NCI-H187 (cell line): ENCODE data around the gene ZNF839.
A peak's percentile ranks its signal among the peaks of the same experiment; 100 is the strongest.
"Not testable (repeated sequence)": the region's sequence is repeated elsewhere in the genome, so short reads cannot be mapped to it uniquely, and the experiment has no call there.

Experiments used
- DNase-seq, 2 experiments: peaks; one replicate each; lab custom pipeline; 2025; lab: John Stamatoyannopoulos, UW

ZNF839 gene

DNA sequence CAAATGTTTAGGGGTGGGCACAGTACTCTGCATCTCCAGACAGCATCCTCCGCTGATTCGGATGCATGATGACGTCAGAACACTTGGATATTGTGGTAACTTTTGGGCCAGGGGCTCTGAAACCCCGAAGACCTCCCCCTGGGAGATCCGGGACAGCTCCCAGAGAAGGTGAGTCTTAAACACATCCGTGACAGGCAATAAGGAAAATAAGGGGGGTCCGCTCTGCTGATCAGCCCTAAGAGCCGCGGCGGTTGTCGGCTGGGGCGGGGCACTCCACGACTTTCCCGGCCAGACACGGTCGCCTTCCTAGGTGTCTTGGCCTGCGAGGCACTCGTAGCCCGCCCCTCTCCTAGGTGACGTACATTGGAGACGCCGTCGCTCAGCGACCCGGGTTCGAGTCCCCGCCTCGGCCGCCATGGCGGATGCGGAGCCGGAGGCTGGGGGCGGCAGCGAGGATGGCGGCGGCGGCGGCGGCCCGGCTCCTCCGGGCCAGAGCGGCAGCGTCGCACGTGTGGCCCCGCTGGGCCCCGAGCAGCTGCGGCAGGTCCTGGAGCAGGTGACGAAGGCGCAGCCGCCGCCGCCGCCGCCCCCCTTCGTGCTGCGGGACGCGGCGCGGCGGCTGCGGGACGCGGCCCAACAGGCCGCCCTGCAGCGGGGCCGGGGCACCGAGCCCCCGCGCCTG, at the start of gene ZNF839:
TSS of gene ZNF839 (plus strand) at position 396 of the 682 bp plus-strand sequence. CDS start at position 416, 20 bp downstream.
- peak; percentile 84 to 87 for DNase-seq

DNA sequence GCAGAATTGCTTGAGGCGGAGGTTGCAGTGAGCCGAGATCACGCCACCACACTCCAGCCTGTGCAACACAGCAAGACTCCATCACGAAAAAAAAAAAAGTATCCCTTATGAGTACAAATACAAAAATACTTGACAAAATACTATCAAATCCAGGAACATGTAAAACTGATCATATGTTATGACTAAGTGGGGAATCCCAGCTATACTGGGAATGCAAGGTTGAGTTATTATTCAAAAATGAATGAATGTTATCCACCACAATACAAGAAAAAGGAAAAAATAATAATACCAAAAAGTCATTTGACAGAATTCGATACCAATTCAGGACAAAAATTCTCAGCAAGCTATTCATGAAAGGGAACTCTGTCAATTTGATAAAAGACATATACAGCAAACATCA, 47.2 kb upstream of the ZNF839 start:
- no peak for DNase-seq

DNA sequence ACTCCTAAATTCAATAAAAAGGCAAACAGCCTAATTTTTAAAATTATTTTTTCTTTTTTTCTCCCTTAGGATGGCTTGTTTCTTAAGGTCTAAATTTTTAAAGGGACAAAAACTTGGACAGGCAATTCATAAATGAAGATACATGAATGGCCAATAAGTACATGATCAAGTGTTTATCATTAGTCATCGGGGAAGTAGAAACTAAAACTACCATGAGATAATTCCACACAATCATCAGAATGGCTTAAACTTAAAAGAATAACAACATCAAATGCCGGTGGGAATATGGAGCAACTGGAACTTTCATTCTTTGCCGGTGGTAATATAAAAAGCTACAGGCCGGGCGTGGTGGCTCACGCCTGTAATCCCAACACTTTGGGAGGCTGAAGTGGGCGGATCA, 43.7 kb upstream of the ZNF839 start:
- no peak for DNase-seq

DNA sequence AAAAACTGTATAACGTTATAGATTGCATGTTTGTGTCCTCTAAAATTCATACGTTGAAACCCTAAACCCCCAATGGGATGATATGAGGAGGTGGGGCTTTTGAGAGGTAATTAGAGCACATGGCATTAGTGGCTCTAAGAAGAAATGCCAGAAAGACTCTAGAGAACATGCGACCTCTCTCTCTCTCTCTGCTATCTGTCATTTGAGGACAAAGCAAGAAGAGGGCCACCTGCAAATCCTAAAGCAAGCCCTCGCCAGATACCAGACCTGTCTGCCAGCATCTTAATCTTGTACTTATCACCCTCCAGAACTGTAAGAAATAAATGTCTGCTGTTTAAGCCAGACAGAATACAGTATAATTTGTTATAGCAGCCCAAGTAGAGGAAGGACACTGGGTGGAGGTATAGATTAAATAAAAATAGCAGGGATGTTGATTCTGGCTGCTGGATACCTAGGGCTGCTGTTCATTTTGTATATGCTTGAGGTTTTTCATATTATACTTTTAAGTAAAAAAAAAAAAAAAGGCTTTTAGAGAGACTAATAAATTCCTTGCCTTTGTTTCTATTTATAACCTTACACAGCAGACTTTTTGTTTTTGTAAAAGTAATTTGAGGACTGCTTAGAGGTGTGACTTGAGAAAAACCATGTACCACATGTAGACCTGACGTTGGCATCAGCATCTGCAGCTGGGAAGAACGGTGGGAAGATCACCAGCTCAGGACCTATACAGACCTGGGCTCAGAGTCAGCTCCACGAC, 41.5 kb upstream of the ZNF839 start:
- peak; percentile 26 to 45 for DNase-seq

DNA sequence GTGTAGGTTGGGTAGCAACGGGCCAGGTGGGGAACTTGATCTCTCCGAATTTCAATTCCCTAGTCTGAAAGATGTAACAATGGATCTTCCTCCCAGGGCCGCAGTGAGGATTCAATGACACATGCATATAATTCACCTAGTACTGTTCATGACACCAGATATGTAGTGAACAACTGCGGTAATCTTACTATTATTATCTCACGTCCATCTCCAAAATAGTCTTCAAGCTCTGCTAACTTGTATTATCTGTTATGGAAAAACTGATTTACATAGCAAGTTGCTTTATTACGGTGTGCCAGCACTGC, 41.0 kb upstream of the ZNF839 start:
- no peak for DNase-seq

DNA sequence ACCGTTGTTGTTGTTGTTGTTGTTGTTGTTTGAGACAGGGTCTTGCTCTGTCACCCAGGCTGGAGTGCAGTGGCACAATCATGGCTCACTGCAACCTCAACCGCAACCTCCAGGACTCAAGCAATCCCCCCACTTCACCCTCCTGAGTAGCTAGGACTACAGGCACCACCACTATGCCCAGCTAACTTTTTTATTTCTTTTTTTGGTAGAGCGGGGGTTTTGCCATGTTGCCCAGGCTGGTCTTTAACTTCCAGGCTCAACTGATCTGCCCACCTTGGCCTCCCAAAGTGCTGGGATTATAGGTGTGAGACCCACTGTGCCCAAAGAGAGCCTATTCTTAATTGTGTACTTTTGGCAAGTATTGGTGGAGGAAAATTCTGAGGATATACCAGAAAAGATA, 40.3 kb upstream of the ZNF839 start:
- no peak for DNase-seq

DNA sequence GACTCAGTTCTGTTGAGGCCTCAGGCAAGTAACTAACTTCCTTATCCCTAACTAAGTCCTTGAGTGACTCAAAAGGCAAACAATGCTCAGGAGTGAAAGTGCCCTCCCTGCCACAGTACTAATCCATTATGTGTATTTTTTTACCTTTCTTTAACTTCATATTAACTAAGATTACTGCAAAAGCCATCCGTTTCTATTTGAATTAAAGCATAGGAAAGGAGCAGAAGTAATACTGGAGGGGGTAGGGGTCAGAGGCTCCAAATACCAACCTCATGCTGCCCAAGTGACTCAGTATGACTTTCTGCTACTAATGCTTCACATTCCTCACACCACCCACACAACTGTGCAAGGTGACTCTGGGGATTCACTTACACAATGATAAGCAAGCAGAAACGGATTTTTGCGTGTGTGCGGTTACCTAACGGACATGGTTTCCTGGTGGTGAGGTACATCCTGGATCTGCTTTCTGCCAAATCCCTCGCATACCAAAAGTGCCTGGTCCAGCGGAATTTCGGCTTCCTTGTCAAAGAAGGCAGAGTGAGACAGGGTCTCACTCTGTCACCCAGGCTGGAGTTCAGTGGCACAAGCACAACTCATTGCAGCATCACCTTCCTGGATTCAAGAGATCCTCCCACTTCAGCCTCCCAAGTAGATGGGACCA, 39.7 kb upstream of the ZNF839 start:
- no peak for DNase-seq

DNA sequence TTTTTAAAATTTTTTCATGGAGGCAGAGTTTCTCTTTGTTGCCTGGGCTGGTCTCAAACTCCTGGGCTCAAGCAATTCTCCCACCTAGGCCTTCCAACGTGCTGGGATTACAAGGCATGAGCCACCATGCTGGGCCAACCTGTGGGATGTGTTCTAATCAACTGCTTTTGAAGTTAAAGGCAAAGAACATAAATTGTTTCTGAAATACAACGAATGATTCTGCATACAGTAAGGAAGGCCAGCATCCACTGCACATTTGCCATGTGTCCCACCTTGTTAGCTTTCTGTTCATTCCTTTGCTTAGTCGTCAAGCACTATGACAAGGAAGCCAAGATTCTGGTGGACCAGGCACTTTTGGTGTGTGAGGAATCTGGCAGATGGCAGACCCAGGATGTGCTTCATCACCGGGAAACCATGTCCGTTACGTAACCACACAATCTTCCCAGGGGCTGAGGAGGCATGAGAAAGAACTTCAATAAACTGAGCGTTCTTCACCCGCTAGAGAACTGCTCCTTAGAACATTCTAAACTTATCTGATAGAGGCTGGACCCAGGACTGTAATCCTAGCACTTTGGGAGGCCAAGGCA, 39.1 kb upstream of the ZNF839 start:
- DNase-seq = no peak

DNA sequence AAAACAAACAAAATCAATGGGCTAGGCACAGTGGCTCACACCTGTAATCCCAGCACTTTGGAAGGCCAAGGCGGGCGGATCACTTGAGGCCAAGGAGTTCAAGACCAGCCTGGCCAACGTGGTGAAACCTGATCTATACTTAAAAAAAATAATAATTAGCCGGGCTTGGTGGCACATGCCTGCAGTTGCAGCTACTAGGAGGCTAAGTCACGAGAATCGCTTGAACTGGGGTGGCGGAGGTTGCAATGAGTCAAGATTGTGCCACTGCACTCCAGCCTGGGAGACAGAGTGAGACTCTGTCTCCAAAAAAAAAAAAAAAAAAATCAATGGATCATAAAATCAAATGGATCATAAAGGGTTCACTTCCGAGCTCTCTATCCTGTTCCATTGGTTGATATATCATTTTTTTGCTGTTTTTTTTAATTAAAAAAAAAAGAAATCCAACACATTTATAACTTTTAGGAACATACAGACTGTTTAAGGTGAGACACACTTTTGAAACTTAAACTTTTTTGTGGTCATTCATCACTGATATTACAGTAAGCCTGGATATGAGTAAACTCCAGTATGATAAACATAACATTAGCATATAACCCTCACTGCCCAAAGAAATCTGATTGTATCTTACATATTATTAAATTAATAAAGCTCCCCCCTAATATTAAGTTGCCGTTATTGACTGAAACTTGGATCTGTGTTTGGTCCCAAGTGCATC, 36.6 kb upstream of the ZNF839 start:
- DNase-seq = no peak

DNA sequence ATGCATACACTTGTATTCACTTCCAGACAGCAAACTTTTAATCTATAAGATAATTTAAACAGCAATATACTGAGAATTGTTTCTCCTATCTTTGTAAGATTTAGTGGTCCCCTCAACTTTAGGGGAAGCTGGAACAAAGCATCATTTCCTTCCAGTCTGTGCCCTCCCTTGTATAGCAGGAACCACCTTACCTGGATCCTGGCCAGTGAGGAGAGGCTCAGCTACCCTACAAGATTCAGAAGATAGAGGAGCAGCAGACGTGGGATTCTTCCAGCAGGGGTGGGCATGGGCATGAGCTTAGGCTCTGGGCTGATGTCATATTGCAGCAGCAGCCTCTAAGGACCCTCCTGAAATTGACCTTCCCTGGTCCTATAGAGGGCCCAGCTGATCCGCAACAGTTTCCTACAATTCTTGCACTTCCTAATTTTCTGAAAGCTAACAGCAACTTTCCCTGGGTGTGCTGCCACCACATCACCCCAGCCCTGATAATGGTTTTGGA, 35.9 kb upstream of the ZNF839 start:
- DNase-seq = no peak

DNA sequence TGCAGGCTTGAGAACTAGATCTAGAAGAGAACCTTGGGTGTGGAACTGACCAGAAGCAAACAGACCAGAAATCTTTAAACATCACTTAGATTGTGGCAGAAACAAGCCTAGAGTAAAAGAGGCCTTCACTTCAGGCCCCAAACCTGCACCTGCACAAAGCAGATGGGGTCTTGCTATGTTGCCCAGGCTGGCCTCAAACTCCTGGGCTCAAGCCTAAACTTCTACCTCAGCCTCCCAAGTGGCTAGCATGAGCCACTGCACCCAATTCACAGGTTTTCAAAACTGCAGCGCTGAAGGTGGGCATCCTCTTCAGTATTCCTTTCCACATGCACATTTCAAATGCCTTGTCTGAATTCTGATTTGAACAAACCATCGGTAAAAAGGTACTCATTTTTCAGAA, 34.4 kb upstream of the ZNF839 start:
- DNase-seq = no peak

DNA sequence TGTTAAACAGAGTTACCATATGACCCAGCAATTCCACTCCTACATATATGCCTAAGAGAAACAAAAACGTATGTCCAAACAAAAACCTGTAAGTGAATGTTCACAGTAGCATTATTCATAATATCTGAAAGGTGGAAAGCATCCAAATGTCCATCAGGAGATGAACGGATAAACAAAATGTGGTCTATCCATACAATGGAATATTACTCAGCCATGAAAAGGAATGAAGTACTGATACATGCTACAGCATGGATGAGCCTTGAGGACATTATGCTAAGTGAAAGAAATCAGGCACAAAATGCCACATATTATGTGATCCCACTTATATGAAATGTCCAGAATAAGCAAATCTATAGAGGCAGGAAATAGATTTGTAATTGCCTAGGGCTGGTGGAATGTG, 31.4 kb upstream of the ZNF839 start:
- DNase-seq = no peak

DNA sequence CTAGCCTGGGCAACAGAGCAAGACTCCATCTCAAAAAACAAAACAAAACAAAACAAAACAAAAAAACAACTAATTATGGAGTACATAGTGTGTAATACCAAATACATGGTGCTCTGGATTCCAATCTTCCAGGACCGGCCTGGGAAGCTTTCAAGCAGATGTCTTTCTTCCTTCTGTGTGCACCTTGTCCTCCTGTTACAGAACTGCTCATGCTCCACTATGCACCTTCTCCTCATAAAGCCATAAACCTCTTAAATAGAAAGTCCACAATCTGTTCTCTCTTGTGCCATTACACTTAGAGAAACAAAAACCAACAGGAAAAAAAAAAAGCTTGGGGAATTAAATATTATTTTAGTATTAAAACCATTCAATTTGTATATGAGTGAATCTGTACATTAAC, 27.1 kb upstream of the ZNF839 start:
- DNase-seq = no peak

DNA sequence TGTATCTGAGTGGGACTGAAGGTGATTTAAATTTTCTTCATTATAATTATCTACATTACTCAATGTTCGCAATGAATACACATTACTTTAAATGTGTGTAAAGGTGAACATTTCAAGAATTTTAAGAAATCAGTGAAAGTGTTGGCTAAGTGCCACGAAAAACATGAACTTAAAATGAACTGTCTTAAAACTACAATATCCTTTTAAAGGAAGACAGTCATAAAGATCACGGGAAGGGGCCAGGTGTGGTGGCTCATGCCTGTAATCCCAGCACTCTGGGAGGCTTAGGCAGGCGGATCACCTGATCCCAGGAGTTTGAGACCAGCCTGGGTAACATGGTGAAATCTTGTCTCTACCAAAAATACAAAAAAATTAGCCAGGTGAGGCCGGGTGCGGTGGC, 25.8 kb upstream of the ZNF839 start:
- DNase-seq = no peak

DNA sequence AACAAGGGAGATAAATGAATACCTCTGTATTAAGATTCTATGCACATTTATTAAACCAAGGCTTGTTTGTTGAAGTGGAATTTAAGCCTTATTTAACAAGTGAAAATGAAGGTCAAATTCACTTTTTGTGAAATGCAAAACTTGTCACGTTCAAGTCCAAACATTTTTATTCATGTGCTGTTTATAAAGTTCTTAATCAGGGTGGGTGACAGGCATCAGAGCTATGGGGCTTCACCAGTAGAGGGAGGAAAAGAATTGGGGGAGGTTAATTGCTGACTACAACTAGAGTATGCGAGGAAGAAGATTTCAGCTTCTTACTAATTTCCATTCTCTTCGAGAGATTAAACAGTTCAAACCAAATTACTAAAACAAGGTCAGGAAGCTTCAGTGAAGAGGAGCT, 24.3 kb upstream of the ZNF839 start:
- DNase-seq = no peak

DNA sequence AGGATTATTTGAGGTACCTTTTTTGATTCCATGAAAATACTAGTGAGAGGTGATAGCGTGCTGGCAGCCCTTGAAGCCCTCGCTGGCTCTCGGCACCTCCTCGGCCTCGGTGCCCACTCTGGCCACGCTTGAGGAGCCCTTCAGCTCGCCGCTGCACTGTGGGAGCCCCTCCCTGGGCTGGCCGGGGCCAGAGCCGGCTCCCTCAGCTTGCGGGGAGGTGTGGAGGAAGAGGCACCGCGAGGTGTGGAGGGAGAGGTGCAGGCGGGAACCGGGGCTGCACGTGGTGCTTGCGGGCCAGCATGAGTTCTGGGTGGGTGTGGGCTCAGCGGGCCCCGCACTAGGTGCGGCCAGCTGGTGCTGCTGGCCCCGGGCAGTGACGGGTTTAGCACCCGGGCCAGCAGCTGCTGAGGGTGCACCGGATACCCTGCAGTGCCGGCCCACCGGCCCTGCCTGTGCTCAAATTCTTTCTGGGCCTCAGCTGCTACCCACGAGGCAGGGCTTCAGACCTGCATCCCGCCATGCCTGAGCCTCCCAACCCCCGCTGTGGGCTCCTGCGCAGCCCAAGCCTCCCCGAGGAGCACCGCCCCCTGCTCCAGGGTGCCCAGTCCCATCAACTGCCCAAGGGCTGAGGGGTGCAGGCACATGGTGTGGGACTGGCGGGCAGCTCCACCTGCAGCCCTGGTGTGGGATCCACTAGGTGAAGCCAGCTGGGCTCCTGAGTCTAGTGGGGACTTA, 21.9 kb upstream of the ZNF839 start:
- no peak for DNase-seq

DNA sequence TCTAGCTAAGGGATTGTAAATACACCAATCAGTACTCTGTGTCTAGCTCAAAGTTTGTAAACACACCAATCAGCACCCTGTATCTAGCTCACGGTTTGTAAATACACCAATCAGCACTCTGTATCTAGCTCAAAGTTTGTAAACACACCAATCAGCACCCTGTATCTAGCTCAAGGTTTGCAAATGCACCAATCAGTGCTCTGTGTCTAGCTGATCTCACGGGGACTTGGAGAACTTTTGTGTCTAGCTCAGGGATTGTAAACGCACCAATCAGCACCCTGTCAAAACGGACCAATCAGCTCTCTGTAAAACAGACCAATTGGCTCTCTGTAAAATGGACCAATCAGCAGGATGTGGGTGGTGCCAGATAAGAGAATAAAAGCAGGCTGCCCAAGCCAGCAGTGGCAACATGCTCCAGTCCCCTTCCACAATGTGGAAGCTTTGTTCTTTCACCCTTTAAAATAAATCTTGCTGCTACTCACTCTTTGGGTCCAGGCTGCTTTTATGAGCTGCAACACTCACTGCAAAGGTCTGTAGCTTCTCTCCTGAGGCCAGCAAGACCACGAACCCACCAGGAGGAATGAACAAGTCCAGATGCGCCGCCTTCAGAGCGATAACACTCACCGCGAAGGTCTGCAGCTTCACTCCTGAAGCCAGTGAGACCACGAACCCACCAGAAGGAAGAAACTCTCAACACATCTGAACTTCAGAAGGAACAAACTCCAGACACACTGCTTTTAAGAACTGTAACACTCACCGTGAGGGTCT, 21.1 kb upstream of the ZNF839 start:
- DNase-seq = not testable (repeated sequence)

DNA sequence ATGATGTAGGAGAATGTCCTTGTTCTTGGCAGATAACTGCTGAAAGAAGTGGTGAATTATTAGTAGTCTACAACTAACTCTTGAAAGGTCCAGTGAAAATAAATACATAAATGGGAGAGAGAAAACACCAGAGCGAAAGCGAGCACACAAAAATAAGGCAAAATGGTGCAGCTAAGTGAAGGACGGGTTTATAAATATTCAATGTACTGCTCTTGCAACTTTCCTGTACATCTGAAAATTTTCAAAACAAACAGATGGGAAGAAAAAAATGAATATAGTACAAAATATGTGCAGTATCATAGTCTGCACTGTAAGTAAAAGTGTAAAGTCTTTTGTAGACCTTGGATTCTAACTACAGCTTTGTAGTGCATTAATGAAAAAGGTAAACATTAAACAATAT, 15.9 kb upstream of the ZNF839 start:
- no peak for DNase-seq

DNA sequence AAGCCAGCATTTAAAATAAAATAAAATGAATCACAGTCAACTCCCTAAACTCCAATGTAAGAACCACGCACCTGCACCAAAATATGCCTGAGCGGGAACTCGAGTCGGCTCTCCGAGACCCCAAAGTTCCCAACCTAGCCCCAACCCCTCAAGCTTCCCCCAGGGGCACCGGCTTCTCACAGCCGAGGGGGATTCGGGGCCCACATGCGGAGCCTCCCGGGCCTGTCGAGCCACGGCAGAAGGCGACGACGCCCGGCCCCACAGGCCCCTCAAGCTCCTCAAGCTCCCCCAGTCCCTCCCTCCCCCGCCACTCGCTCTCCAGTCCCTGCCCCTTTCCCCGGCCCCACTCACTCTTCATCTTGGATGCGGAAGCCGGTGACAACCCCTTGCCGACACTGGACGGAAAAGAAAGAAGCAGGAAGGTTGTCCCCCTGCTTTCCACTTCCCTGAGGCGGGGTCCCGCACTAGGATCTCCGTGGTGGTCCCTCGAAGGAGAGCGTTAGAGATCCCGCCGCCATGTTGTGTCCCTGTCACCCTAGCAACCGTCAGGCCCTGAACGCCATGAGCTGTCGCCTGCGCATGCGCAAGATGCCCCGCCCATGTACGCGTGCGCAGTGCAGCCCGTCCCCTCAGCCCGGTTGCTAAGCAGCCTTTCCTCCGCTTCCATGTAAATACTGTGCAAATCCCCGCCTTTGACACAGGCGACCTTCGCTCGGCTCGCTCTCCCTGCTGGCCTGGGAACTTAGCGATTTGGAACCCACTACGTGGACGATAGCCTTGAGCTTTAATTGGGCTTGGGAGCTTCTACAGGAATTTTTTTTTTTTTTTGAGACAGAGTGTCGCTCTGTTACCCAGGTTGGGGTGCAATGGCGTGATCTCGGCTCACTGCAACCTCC, 14.7 kb upstream of the ZNF839 start, which contains the start of gene MOK:
TSS of gene MOK (minus strand) at position 554 of the 896 bp plus-strand sequence. CDS start at position 358, 196 bp downstream.
- DNase-seq = peak; percentile 94 to 98
